Measurements from ENCODE around the gene ARHGAP40. TPM values are rescaled to one million over a fixed set of nuclear protein-coding genes. Genes with fewer than 3 reads are reported as not detected.
A peak's percentile ranks its signal among the peaks of the same experiment; 100 is the strongest.

ARHGAP40 gene
- total and polyA plus RNA-seq, 9 of the 15 experiments (the other 6 are each of a cell fraction or from before 2014, with no cell fraction given) = not detected

GRCh38 chr20:38680500-38681306 is 79.1 kb downstream of the ARHGAP40 start (continued):
- TF ChIP-seq, protein P1, sequence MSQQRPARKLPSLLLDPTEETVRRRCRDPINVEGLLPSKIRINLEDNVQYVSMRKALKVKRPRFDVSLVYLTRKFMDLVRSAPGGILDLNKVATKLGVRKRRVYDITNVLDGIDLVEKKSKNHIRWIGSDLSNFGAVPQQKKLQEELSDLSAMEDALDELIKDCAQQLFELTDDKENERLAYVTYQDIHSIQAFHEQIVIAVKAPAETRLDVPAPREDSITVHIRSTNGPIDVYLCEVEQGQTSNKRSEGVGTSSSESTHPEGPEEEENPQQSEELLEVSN (IDR thresholded peaks at IDR 0.05; ENCODE audit: borderline replicate concordance in 1 of 2, extremely low read depth in 1 of 2, insufficient read depth in 1 of 2, insufficient read length in 1 of 2, low read depth in 1 of 2, low read length in 1 of 2, poor library complexity in 1 of 2, severe bottlenecking in 1 of 2) = no peak
- TF ChIP-seq SETDB1 (IDR thresholded peaks at IDR 0.05; ENCODE audit: low read length) (no peak), STAG1 (CRISPR knock-in tag; IDR thresholded peaks at IDR 0.05; ENCODE audit: borderline replicate concordance) (peak; percentile 26; the same call in 1 of the 2 replicates), MECOM (CRISPR knock-in tag; IDR thresholded peaks at IDR 0.05) (0 out of 2 replicates have a peak, but pooled peaks have one; percentile 8), ELF1 (tag; IDR thresholded peaks at IDR 0.05) (no peak), RCOR1 (IDR thresholded peaks at IDR 0.05; ENCODE audit: borderline replicate concordance in 1 of 2, low read depth in 2 of 2, low read length in 2 of 2) (peak in 1 of 2 experiments; percentile 32; a peak in 1 of 4 replicates), ZNF644 (tag; IDR thresholded peaks at IDR 0.05; ENCODE audit: low read depth) (0 out of 2 replicates have a peak, but pooled peaks have one; percentile 20), THRAP3 (IDR thresholded peaks at IDR 0.05; ENCODE audit: borderline replicate concordance) (no peak), HDAC2 (IDR thresholded peaks at IDR 0.05) (peak; percentile 63; the same call in 1 of the 2 replicates), ETV6 (IDR thresholded peaks at IDR 0.05; ENCODE audit: borderline replicate concordance in 1 of 2, low read depth in 2 of 2, low read length in 1 of 2) (no peak), ETV6 (CRISPR knock-in tag; IDR thresholded peaks at IDR 0.05; ENCODE audit: borderline replicate concordance) (no peak), EZH2 (IDR thresholded peaks at IDR 0.05; ENCODE audit: borderline replicate concordance, low read depth, low read length) (no peak), VEZF1 (CRISPR knock-in tag; IDR thresholded peaks at IDR 0.05) (peak; percentile 17; the same call in 1 of the 2 replicates), DMBX1 (CRISPR knock-in tag; IDR thresholded peaks at IDR 0.05; ENCODE audit: borderline replicate concordance) (peak; percentile 49; the same call in 1 of the 2 replicates), PRMT5 (CRISPR knock-in tag; IDR thresholded peaks at IDR 0.05) (no peak; the same call in 1 of the 2 replicates), CREM (IDR thresholded peaks at IDR 0.05; ENCODE audit: low read depth) (0 out of 2 replicates have a peak, but pooled peaks have one; percentile 13), ZFP91 (CRISPR knock-in tag; IDR thresholded peaks at IDR 0.05) (no peak)
- TF ChIP-seq, protein P2, sequence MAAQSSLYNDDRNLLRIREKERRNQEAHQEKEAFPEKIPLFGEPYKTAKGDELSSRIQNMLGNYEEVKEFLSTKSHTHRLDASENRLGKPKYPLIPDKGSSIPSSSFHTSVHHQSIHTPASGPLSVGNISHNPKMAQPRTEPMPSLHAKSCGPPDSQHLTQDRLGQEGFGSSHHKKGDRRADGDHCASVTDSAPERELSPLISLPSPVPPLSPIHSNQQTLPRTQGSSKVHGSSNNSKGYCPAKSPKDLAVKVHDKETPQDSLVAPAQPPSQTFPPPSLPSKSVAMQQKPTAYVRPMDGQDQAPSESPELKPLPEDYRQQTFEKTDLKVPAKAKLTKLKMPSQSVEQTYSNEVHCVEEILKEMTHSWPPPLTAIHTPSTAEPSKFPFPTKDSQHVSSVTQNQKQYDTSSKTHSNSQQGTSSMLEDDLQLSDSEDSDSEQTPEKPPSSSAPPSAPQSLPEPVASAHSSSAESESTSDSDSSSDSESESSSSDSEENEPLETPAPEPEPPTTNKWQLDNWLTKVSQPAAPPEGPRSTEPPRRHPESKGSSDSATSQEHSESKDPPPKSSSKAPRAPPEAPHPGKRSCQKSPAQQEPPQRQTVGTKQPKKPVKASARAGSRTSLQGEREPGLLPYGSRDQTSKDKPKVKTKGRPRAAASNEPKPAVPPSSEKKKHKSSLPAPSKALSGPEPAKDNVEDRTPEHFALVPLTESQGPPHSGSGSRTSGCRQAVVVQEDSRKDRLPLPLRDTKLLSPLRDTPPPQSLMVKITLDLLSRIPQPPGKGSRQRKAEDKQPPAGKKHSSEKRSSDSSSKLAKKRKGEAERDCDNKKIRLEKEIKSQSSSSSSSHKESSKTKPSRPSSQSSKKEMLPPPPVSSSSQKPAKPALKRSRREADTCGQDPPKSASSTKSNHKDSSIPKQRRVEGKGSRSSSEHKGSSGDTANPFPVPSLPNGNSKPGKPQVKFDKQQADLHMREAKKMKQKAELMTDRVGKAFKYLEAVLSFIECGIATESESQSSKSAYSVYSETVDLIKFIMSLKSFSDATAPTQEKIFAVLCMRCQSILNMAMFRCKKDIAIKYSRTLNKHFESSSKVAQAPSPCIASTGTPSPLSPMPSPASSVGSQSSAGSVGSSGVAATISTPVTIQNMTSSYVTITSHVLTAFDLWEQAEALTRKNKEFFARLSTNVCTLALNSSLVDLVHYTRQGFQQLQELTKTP (IDR thresholded peaks at IDR 0.05; ENCODE audit: low read depth in 1 of 2, partially characterized antibody in 2 of 2) = peak in 1 of 2 experiments; percentile 90

All from K562 (cell line).